Endothelial cell of umbilical vein (primary cell): ENCODE results near the gene SLC25A21. TPM values are rescaled to one million over a fixed set of nuclear protein-coding genes. Genes with fewer than 3 reads are reported as not detected.
"Not testable (repeated sequence)": the region's sequence is repeated elsewhere in the genome, so short reads cannot be mapped to it uniquely, and the experiment has no call there.

Experiments used
- BruUV-seq: library from RNA; stranded (reverse); fragments of 400-500 nt; replicated peaks from 2 replicates; lab custom pipeline; 2021; lab: Mats Ljungman, UMichigan
- CTCF ChIA-PET: fragments of 300-600, 350-600 bp; sonication (Branson Sonifier 250); formaldehyde crosslinking; loops from one replicate; lab custom pipeline; 2021; ENCODE audit warnings: antibody characterized with exemption, inconsistent platforms; lab: Charles Lee
- POLR2A ChIA-PET: fragments of 300-600, 350-600 bp; sonication (Branson Sonifier 250); formaldehyde crosslinking; loops from one replicate; lab custom pipeline; 2021; ENCODE audit warnings: antibody characterized with exemption, inconsistent platforms; lab: Charles Lee
- DNase-seq: peaks from one replicate; pipeline ENCODE4 v3.0.0-alpha.2; 2011; ENCODE audit warnings: low read depth, low spot score
- FAIRE-seq: peaks from 2 replicates; lab custom pipeline; 2011; peaks lifted over from hg19 to GRCh38; lab: Jason Lieb, UNC
- H2AFZ ChIP-seq: 2 replicates; pipeline ENCODE4 v1.6.0; 2012; ENCODE audit warnings: low read depth, low read length, control low read depth, inconsistent platforms
- H3K27ac ChIP-seq: 2 replicates; pipeline ENCODE4 v1.5.1; 2011; ENCODE audit warnings: low read depth, mild to moderate bottlenecking, control low read depth, low read length, moderate library complexity; ENCODE audit not compliant: insufficient read depth
- H3K27me3 ChIP-seq, 2 experiments: 2 replicates each; pipeline versions ENCODE4 v1.6.0 to v1.6.1; 2011; ENCODE audit warnings: low read length in 2 of 2, mixed read lengths in 1 of 2; ENCODE audit not compliant: control insufficient read depth in 2 of 2, insufficient read depth in 2 of 2
- H3K36me3 ChIP-seq, 2 experiments: 2 replicates in 1 of 2; 3 replicates in 1 of 2; pipeline ENCODE4 v1.5.1; 2011; ENCODE audit warnings: low read length in 2 of 2, mild to moderate bottlenecking in 1 of 2, moderate library complexity in 1 of 2; ENCODE audit not compliant: control insufficient read depth in 2 of 2, insufficient read depth in 2 of 2; ENCODE audit errors: extremely low read depth in 1 of 2
- H3K4me1 ChIP-seq: 3 replicates; pipeline ENCODE4 v1.5.1; 2011; ENCODE audit warnings: mild to moderate bottlenecking, low read length; ENCODE audit not compliant: control insufficient read depth, insufficient read depth; ENCODE audit errors: extremely low read depth
- H3K4me2 ChIP-seq: 2 replicates; pipeline ENCODE4 v1.6.1; 2011; ENCODE audit warnings: low read length, control low read depth, mixed read lengths; ENCODE audit not compliant: insufficient read depth
- H3K4me3 ChIP-seq, 3 experiments: fragments of 200-600 bp in 1 of 3; sonication (generic), shearing (Covaris generic) in 1 of 3; replicated peaks in 1 of 3; 2 replicates each; pipeline ENCODE4 v1.5.1; 2011 to 2016; ENCODE audit warnings: control low read depth in 3 of 3, low read length in 3 of 3, mild to moderate bottlenecking in 2 of 3, inconsistent platforms in 1 of 3, low read depth in 1 of 3, moderate library complexity in 1 of 3; ENCODE audit not compliant: insufficient read depth in 1 of 3
- H3K79me2 ChIP-seq: 2 replicates; pipeline ENCODE4 v1.6.0; 2012; ENCODE audit warnings: low read length, inconsistent platforms; ENCODE audit not compliant: control insufficient read depth, insufficient read depth
- H3K9ac ChIP-seq: replicated peaks from 2 replicates; pipeline ENCODE3; 2011; ENCODE audit warnings: low read length, control low read depth; ENCODE audit not compliant: insufficient read depth; ENCODE audit errors: extremely low read depth
- H3K9me1 ChIP-seq: replicated peaks from 3 replicates; pipeline ENCODE4 v1.6.0; 2011; ENCODE audit warnings: mild to moderate bottlenecking, low read length; ENCODE audit not compliant: control insufficient read depth, insufficient read depth; ENCODE audit errors: extremely low read depth
- H3K9me3 ChIP-seq: replicated peaks from 2 replicates; pipeline ENCODE4 v1.5.1; 2012; ENCODE audit warnings: low read length, inconsistent platforms; ENCODE audit not compliant: control insufficient read depth, insufficient read depth
- H4K20me1 ChIP-seq: replicated peaks from 2 replicates; pipeline ENCODE3; 2011; ENCODE audit warnings: mild to moderate bottlenecking, low read length; ENCODE audit not compliant: control insufficient read depth, insufficient read depth; ENCODE audit errors: extremely low read depth
- FOS ChIP-seq: IDR thresholded peaks from 2 replicates; pipeline ENCODE4 v1.6.1; 2011; ENCODE audit warnings: mild to moderate bottlenecking, low read length, moderate library complexity, borderline replicate concordance; ENCODE audit not compliant: insufficient read depth
- GATA2 ChIP-seq: IDR thresholded peaks from 2 replicates; pipeline ENCODE4 v1.7.0; 2011; ENCODE audit warnings: low read depth, mild to moderate bottlenecking, moderate library complexity, mixed read lengths, low read length; ENCODE audit not compliant: insufficient read length, insufficient read depth
- JUN ChIP-seq: IDR thresholded peaks from 2 replicates; pipeline ENCODE4 v1.6.1; 2011; ENCODE audit warnings: borderline replicate concordance, low read depth; ENCODE audit not compliant: insufficient read length, insufficient read depth
- MAX ChIP-seq: IDR thresholded peaks from 2 replicates; pipeline ENCODE4 v1.6.1; 2011; ENCODE audit not compliant: insufficient read depth, insufficient read length
- MYC ChIP-seq: IDR thresholded peaks from one replicate; pipeline ENCODE4 v1.6.1; 2011; ENCODE audit warnings: mild to moderate bottlenecking, low read depth, low read length
- dilution Hi-C: fragments of 300-500 bp; cut with MboI; formaldehyde crosslinking; loops from one replicate; pipeline ENCODE4 v1.15.0; 2019; ENCODE audit warnings: low sequenced_read_pairs; ENCODE audit not compliant: extremely low pct_ligation_motif_present
- intact Hi-C: fragments of 100-400 bp; cut with micrococcal nuclease; formaldehyde crosslinking; loops from one replicate; pipeline ENCODE4 v1.10.0; 2022
- polyA plus RNA-seq, 4 experiments: library from polyadenylated mRNA; depleted of rRNA in 3 of 4; stranded (reverse) in 3 of 4; unstranded in 1 of 4; fragments of >200 nt; gene quantifications; 2 replicates each; pipeline versions ENCODE4 v1.2.1 to v1.2.3, GENCODE V29; 2011 to 2012; ENCODE audit warnings: missing spikeins in 1 of 4
- total RNA-seq: library from RNA; stranded (reverse); gene quantifications from 2 replicates; pipeline ENCODE4 v1.2.3, GENCODE V29; 2021

SLC25A21 gene
- total and polyA plus RNA-seq, 2 donors (not counting 3 experiments of a cell fraction or from before 2014, with no cell fraction given) = 0.98 to 1.4 TPM

- H3K4me3 ChIP-seq = no peak overlapping the region
- H4K20me1 ChIP-seq = no peaks in the 10 kb centered on the region
- H3K27ac ChIP-seq = peak overlapping the region; percentile 97
- H3K9me1 ChIP-seq = no peaks in the 10 kb centered on the region
- dilution Hi-C loops = no loop called here
- POLR2A ChIA-PET = no interaction called here
- peaks cover 38% of the 10 kb centered on the region for H3K4me1 ChIP-seq
- H3K9ac ChIP-seq = peak overlapping the region; percentile 73
- FAIRE-seq (no peak), DNase-seq (no peak)
- peak overlapping the region; percentile 86 for H2AFZ ChIP-seq
- no TSS peak for BruUV-seq
- peak overlapping the region; percentile 84 for H3K4me2 ChIP-seq
- CTCF ChIA-PET = interaction anchor here (0.7 to 4.2 kb wide), 4 partner anchors 10 to 641 kb away, joined by 3 to 24 read pairs (median 12); no protein-coding TSS in a partner anchor
- H3K79me2 ChIP-seq = peaks cover 21% of the 10 kb centered on the region
- H3K27me3 ChIP-seq = no peaks in the 10 kb centered on the region
- H3K9me3 ChIP-seq = no peaks in the 10 kb centered on the region
- H3K36me3 ChIP-seq = no peaks in the 10 kb centered on the region
- intact Hi-C loops = loop anchor here (1.0 to 5.0 kb wide), 3 partner anchors 22 to 530 kb away; partner anchors contain the start of gene SLC25A21
- TF ChIP-seq MAX (no peak), MYC (no peak), JUN (no peak), FOS (no peak), GATA2 (no peak)
These were observed 22.3 kb upstream of the SLC25A21 start for GRCh38 chr14:37194698-37195097.

GRCh38 chr14:37189733-37190132 is 17.3 kb upstream of the SLC25A21 start:
- CTCF ChIA-PET = interaction anchor here (1.6 kb wide), 1 partner anchor 41 kb away, joined by 5 read pairs; no protein-coding TSS in a partner anchor
- H3K27ac ChIP-seq, H3K36me3 ChIP-seq, H3K79me2 ChIP-seq, H3K9me1 ChIP-seq, H3K4me1 ChIP-seq, FAIRE-seq, BruUV-seq, POLR2A ChIA-PET, H3K9me3 ChIP-seq, intact Hi-C loops, H3K4me2 ChIP-seq, H3K27me3 ChIP-seq, H3K4me3 ChIP-seq, H3K9ac ChIP-seq, H2AFZ ChIP-seq, H4K20me1 ChIP-seq, dilution Hi-C loops, DNase-seq: not testable (repeated sequence)

DNA sequence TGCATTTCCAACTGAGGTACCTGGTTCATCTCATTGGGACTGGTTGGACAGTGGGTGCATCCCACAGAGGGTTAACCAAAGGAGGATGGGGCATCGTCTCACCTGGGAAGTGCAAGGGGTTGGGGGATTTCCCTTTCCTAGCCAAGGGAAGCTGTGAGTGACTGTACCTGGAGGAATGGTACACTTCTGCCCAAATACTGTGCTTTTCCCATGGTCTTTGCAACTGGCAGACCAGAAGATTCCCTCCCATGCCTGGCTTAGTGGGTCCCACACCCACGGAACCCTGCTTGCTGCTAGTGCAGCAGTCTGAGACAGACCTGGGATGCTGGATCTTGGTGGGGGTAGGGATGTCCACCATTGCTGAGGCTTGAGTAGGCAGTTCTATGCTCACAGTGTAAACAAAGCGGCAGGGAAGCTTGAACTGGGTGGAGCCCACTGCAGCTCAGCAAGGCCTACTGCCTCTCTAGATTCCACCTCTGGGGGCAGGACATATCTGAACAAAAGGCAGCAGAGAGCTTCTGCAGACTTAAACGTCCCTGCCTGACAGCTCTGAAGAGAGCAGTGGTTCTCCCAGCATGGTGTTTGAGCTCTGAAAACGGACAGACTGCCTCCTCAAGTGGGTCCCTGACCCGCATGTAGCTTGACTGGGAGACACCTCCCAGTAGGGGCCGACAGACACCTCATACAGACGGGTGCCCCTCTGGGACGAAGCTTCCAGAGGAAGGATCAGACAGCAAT is 15.6 kb upstream of the SLC25A21 start:
- H3K9me1 ChIP-seq, H3K27ac ChIP-seq, H3K4me3 ChIP-seq, intact Hi-C loops, H3K79me2 ChIP-seq, CTCF ChIA-PET, POLR2A ChIA-PET, H3K9ac ChIP-seq, BruUV-seq, H4K20me1 ChIP-seq, H3K4me2 ChIP-seq, H3K27me3 ChIP-seq, H3K4me1 ChIP-seq, H3K9me3 ChIP-seq, H3K36me3 ChIP-seq, H2AFZ ChIP-seq, FAIRE-seq, DNase-seq, dilution Hi-C loops: not testable (repeated sequence)
